GM21367 (cell line): ENCODE results near the gene PLD6.
"Not testable (repeated sequence)": the region's sequence is repeated elsewhere in the genome, so short reads cannot be mapped to it uniquely, and the experiment has no call there.

Experiments used
- ATAC-seq: cut with Tn5 transposase; IDR thresholded peaks from one replicate; pipeline ENCODE4 v1.9.1; 2021; ENCODE audit not compliant: unreplicated experiment

The PLD6 gene

GRCh38 chr17:17201271-17201670 lies 4.9 kb downstream of the PLD6 start:
- no peak for ATAC-seq

GRCh38 chr17:17200831-17201230 lies 5.3 kb downstream of the PLD6 start:
- no peak for ATAC-seq

- no peak for ATAC-seq
Observed at GRCh38 chr17:17200311-17200710, 5.8 kb downstream of the PLD6 start.

- no peak for ATAC-seq
Observed at GRCh38 chr17:17198281-17198680, 7.9 kb downstream of the PLD6 start.

- ATAC-seq: no peak
Observed at GRCh38 chr17:17196776-17197175, 9.4 kb downstream of the PLD6 start.

- not testable (repeated sequence) for ATAC-seq
Observed at GRCh38 chr17:17195466-17195865, 10.7 kb downstream of the PLD6 start.

- no peak for ATAC-seq
Observed at GRCh38 chr17:17191961-17192381, 14.2 kb downstream of the PLD6 start.

GRCh38 chr17:17191346-17191792 lies 14.8 kb downstream of the PLD6 start:
- ATAC-seq: no peak

- ATAC-seq: no peak
Observed at GRCh38 chr17:17190188-17190587, 15.9 kb downstream of the PLD6 start.

- ATAC-seq: no peak
Observed at GRCh38 chr17:17189559-17189958, 16.6 kb downstream of the PLD6 start.

- ATAC-seq: no peak
Observed at GRCh38 chr17:17188586-17188985, 17.5 kb downstream of the PLD6 start.

- ATAC-seq: no peak
Observed at GRCh38 chr17:17186551-17187505, 19.3 kb downstream of the PLD6 start.

- peak; percentile 33 for ATAC-seq
Observed at GRCh38 chr17:17186051-17186450, 20.1 kb downstream of the PLD6 start.

GRCh38 chr17:17184985-17185757 lies 21.0 kb downstream of the PLD6 start:
- ATAC-seq: not testable (repeated sequence)

GRCh38 chr17:17183744-17184143 lies 22.4 kb downstream of the PLD6 start:
- no peak for ATAC-seq

- no peak for ATAC-seq
Observed at GRCh38 chr17:17182598-17183136, 23.5 kb downstream of the PLD6 start.

- no peak for ATAC-seq
Observed at GRCh38 chr17:17181666-17182597, 24.2 kb downstream of the PLD6 start.

GRCh38 chr17:17180741-17181525 lies 25.2 kb downstream of the PLD6 start:
- ATAC-seq: no peak

- no peak for ATAC-seq
Observed at GRCh38 chr17:17180141-17180603, 26.0 kb downstream of the PLD6 start.
